ENCODE measurements around the gene LIMS1. TPM values are rescaled to one million over a fixed set of nuclear protein-coding genes. Genes with fewer than 3 reads are reported as not detected.
A peak's percentile ranks its signal among the peaks of the same experiment; 100 is the strongest.

The LIMS1 gene
- total RNA-seq, 4 donors from 2014 or later = 147 to 308 (median 224) TPM

DNA sequence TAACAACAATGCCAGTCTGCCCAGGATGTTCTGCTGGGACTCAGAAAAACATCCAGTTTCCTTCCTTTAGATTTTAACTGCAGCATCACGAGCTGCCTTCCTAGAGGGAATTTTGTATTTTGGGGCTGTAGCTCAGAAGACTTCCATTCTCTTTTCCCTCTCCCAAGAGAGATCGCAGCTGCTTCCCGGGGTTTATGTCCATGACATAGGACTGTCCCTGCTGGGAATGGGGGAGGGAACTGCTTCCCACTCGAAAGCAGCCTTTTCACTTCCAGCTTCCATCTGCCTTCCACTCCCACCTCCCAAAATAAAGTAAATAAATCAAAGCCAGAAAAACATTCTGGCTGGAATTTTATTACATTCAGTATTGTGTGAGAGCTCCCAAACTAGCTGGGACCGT, 52.4 kb downstream of the LIMS1 start:
- Histone ChIP-seq H3K4me3 (no peak overlapping the region), H3K27me3 (no peaks in the 10 kb centered on the region), H3K4me1 (peaks cover 64 to 65% of the 10 kb centered on the region in 2 donors), H3K27ac (peak overlapping the region; percentile 83 to 87 (median 86)), H3K36me3 (no peaks in the 10 kb centered on the region), H3K9me3 (no peaks in the 10 kb centered on the region)
- DNase-seq = no peak
- intact Hi-C loops (cut with DNase I; ENCODE audit: low total_unique reads) = no loop called here
- in situ Hi-C loops (cut with MboI; ENCODE audit: low sequenced_read_pairs in 4 of 4) = loop anchor here in 2 of 4 donors (10.0 to 25.0 kb wide), 2 partner anchors 124 to 242 kb away; no protein-coding TSS in a partner anchor
- no peak for TF ChIP-seq POLR2A (IDR thresholded peaks at IDR 0.05)
- TF ChIP-seq, protein P1, sequence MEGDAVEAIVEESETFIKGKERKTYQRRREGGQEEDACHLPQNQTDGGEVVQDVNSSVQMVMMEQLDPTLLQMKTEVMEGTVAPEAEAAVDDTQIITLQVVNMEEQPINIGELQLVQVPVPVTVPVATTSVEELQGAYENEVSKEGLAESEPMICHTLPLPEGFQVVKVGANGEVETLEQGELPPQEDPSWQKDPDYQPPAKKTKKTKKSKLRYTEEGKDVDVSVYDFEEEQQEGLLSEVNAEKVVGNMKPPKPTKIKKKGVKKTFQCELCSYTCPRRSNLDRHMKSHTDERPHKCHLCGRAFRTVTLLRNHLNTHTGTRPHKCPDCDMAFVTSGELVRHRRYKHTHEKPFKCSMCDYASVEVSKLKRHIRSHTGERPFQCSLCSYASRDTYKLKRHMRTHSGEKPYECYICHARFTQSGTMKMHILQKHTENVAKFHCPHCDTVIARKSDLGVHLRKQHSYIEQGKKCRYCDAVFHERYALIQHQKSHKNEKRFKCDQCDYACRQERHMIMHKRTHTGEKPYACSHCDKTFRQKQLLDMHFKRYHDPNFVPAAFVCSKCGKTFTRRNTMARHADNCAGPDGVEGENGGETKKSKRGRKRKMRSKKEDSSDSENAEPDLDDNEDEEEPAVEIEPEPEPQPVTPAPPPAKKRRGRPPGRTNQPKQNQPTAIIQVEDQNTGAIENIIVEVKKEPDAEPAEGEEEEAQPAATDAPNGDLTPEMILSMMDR (IDR thresholded peaks at IDR 0.05 in 4 of 5, conservative IDR thresholded peaks at IDR 0.05 in 1 of 5) = no peak
- ATAC-seq = no peak

DNA sequence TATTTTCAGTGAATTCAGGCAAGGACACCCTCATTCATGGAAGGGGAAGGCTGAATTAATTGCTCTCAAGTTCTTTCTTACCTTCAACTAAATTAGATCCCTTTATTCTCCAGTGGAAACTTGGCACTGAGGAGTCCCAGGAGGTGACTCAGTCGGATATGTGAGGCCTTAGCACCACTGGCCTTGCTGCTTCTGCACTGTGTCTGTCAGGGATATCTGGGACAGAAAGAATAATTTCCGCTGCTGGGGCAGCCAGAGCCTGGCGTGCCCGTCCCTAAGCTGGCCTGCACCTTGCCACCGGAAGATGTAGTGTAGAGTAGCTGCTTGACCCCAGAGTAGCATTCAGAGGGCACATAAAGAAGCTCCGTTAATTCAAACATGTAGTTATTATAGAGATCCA, 53.4 kb downstream of the LIMS1 start:
- Histone ChIP-seq H3K9me3 (no peaks in the 10 kb centered on the region), H3K27me3 (no peaks in the 10 kb centered on the region), H3K36me3 (no peaks in the 10 kb centered on the region), H3K4me3 (peak overlapping the region in 1 of 4 donors; percentile 20), H3K27ac (peak overlapping the region; percentile 83 to 87 (median 86)), H3K4me1 (peaks cover 68 to 71% of the 10 kb centered on the region in 2 donors)
- TF ChIP-seq, protein P1 (IDR thresholded peaks at IDR 0.05 in 4 of 5, conservative IDR thresholded peaks at IDR 0.05 in 1 of 5) = no peak
- no peak for TF ChIP-seq POLR2A (IDR thresholded peaks at IDR 0.05)
- in situ Hi-C loops (cut with MboI; ENCODE audit: low sequenced_read_pairs in 4 of 4) (loop anchor here in 2 of 4 donors (10.0 to 25.0 kb wide), 2 partner anchors 125 to 243 kb away; no protein-coding TSS in a partner anchor), intact Hi-C loops (cut with DNase I; ENCODE audit: low total_unique reads) (no loop called here)
- DNase-seq (peak; percentile 53 to 76), ATAC-seq (peak; percentile 82 to 88)

DNA sequence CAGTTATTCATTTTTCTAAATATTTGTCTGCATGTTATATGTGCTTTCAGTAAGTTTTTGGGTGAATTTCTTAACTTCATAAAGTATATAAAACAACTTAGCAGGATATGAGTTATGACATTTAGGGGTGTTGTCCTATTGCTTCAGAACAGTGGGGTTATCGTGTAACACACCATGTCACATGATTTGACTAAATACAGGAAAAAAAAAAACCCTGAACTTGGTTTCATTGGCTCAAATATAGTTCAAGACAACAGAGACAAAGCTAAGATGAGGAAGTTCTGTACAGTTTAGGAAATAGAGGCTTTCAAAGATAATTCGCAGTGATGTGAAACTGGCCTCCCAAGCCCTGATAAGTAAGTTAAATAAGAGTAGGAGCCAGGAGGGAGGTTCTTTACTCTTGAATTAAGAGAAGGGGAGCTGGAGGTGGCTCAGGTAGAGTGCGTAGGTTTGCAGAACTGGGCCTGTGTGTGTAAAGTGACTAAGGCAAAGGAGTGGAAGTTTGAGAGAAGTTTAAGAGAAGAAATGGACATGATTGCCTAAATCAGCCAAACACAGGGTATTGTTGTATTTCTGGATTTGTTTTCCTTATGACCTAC, 53.9 kb downstream of the LIMS1 start:
- H3K4me3 ChIP-seq = peak overlapping the region in 1 of 4 donors; percentile 20
- peaks cover 74 to 76% of the 10 kb centered on the region in 2 donors for H3K4me1 ChIP-seq
- H3K9me3 ChIP-seq = no peaks in the 10 kb centered on the region
- peak overlapping the region; percentile 83 to 87 (median 86) for H3K27ac ChIP-seq
- DNase-seq (no peak), ATAC-seq (peak; percentile 45 to 50)
- no peaks in the 10 kb centered on the region for H3K27me3 ChIP-seq
- TF ChIP-seq, protein P1 (IDR thresholded peaks at IDR 0.05 in 4 of 5, conservative IDR thresholded peaks at IDR 0.05 in 1 of 5) = no peak
- peak in 1 of 2 donors; percentile 17 for TF ChIP-seq POLR2A (IDR thresholded peaks at IDR 0.05)
- intact Hi-C loops (cut with DNase I; ENCODE audit: low total_unique reads) (no loop called here), in situ Hi-C loops (cut with MboI; ENCODE audit: low sequenced_read_pairs in 4 of 4) (loop anchor here in 2 of 4 donors (10.0 to 25.0 kb wide), 2 partner anchors 126 to 243 kb away; no protein-coding TSS in a partner anchor)
- H3K36me3 ChIP-seq = no peaks in the 10 kb centered on the region

DNA sequence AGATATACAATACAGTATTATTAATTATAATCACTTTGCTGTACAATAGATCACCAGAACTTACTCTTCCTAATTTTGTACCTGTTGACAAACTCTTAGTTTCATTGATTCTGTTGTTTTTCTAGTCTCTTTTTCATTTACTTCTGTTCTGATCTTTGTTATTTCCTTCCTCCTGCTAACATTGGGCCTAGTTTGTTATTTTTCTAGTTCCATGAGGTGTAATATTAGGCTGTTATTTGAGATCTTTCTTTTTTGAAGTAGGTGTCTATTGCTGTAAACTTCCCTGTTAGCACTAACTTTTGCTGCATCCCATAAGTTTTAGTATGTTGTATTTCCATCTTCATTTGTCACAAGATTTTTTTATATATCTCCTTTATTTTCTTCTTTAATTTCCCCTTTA, 55.1 kb downstream of the LIMS1 start:
- DNase-seq (no peak), ATAC-seq (no peak)
- Histone ChIP-seq H3K27me3 (no peaks in the 10 kb centered on the region), H3K9me3 (no peaks in the 10 kb centered on the region), H3K36me3 (no peaks in the 10 kb centered on the region), H3K4me1 (peaks cover 79% of the 10 kb centered on the region in 2 donors), H3K27ac (peak overlapping the region; percentile 83 to 87 (median 86)), H3K4me3 (no peak overlapping the region)
- intact Hi-C loops (cut with DNase I; ENCODE audit: low total_unique reads) = no loop called here
- in situ Hi-C loops (cut with MboI; ENCODE audit: low sequenced_read_pairs in 4 of 4) = loop anchor here in 2 of 4 donors (10.0 to 25.0 kb wide), 2 partner anchors 127 to 245 kb away; no protein-coding TSS in a partner anchor
- TF ChIP-seq, protein P1 (IDR thresholded peaks at IDR 0.05 in 4 of 5, conservative IDR thresholded peaks at IDR 0.05 in 1 of 5) = no peak
- no peak for TF ChIP-seq POLR2A (IDR thresholded peaks at IDR 0.05)

Data from gastrocnemius medialis (tissue), 4 donors.